ENCODE results near the gene NIT1. TPM values are rescaled to one million over a fixed set of nuclear protein-coding genes. Genes with fewer than 3 reads are reported as not detected.

Gene NIT1
- total RNA-seq, 1 experiment from 2014 or later = 47.2 TPM

DNA sequence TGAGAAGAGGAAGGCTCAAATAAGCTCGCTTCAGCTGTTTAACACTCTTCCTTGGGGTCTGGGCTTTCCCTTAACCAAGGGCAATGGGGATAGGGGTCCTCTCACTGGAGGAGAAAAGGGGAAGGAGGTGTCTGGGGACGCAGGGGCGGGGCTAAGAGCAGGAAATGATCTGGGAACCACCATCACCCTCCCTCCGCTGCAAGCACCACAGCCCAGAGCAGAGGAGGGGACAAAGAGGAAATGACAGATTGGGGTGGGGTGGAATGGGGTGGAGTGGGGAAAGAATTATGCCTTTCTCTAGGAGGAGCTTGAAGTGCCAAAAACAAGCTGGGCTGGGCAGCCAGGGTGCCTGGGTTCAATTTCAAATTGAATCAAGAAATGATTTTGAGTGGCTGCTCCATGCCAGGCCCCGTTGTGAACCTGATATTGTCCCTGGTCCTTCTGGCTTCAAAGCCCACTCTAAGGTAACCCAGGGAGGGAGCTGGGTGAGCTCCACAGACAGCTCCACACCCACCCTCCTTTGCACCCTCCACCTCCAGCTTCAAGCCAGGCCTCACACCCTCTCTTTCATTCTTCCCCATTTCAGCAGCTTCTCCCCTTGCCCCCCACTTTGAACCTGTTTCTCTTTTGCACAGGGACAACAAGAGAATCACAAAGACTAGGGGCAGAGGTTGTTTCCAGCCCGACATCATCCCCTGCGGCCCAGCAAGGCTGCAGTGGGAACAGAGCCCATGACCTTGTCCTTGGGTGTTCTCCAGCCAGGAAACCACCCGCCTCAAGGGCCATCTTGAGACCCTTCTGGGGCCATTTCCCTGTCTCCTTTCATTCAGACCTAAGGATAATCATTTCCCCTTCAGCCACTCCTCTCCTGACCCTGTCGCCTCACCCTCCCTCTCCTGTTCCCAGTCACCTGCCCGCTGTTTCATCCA lies 49.3 kb upstream of the NIT1 start (continued):
- TF ChIP-seq JAZF1 (CRISPR knock-in tag; IDR thresholded peaks at IDR 0.05) = no peak
- TF ChIP-seq TP53 (CRISPR knock-in tag; IDR thresholded peaks at IDR 0.05) = no peak
- TF ChIP-seq RELA (CRISPR knock-in tag; IDR thresholded peaks at IDR 0.05; ENCODE audit: borderline replicate concordance) = no peak
- no peak for TF ChIP-seq IRF2 (CRISPR knock-in tag; IDR thresholded peaks at IDR 0.05; ENCODE audit: borderline replicate concordance, low read depth)
- no peak for TF ChIP-seq NFE2L1 (CRISPR knock-in tag; IDR thresholded peaks at IDR 0.05)
- TF ChIP-seq ATF1 (CRISPR knock-in tag; IDR thresholded peaks at IDR 0.05) = no peak
- TF ChIP-seq ETV6 (CRISPR knock-in tag; IDR thresholded peaks at IDR 0.05) = no peak
- no peak for TF ChIP-seq CREB1 (CRISPR knock-in tag; IDR thresholded peaks at IDR 0.05)

DNA sequence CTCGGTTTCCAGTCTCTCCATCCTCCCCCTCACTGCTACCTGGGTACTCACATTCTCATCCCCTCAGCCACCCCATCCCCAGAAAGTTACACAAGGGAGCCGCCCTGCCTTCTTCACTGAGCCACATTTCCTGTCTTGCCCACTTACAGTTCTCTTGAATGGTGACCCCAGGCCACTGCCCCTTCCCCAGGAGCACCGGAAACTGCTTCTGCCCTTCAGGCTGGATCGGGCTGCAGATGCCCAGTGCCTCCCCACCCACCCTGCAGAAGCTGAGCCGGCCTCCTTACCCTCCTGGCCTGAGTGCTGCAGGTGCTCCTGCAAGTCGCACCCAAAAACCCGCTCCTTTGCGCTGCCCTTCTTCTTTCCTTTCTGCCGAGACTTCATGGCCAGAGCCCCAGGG lies 48.7 kb upstream of the NIT1 start:
- Mint-ChIP-seq H3K27ac (no peak overlapping the region), H3K27me3 (ENCODE audit: low read depth) (peaks cover 4% of the 10 kb centered on the region; the same call in 1 of the 2 replicates), H3K9me3 (no peaks in the 10 kb centered on the region), H3K4me1 (peaks cover 19% of the 10 kb centered on the region), H3K36me3 (no peaks in the 10 kb centered on the region), H3K4me3 (no peak overlapping the region)
- TF ChIP-seq, protein P1, sequence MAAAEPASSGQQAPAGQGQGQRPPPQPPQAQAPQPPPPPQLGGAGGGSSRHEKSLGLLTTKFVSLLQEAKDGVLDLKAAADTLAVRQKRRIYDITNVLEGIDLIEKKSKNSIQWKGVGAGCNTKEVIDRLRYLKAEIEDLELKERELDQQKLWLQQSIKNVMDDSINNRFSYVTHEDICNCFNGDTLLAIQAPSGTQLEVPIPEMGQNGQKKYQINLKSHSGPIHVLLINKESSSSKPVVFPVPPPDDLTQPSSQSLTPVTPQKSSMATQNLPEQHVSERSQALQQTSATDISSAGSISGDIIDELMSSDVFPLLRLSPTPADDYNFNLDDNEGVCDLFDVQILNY (CRISPR knock-in tag; IDR thresholded peaks at IDR 0.05) = no peak
- TF ChIP-seq CBFB (CRISPR knock-in tag; IDR thresholded peaks at IDR 0.05; ENCODE audit: low read depth) (no peak), MXD4 (CRISPR knock-in tag; IDR thresholded peaks at IDR 0.05; ENCODE audit: borderline replicate concordance) (no peak), PRRX2 (CRISPR knock-in tag; IDR thresholded peaks at IDR 0.05) (no peak), NR1H2 (CRISPR knock-in tag; IDR thresholded peaks at IDR 0.05) (no peak), MYBL2 (CRISPR knock-in tag; IDR thresholded peaks at IDR 0.05) (no peak), ZNF423 (CRISPR knock-in tag; IDR thresholded peaks at IDR 0.05) (no peak), ZNF138 (CRISPR knock-in tag; conservative IDR thresholded peaks at IDR 0.05) (no peak), NFE2L1 (CRISPR knock-in tag; IDR thresholded peaks at IDR 0.05) (no peak), TP53 (CRISPR knock-in tag; IDR thresholded peaks at IDR 0.05) (no peak)
- TF ChIP-seq, protein P2, sequence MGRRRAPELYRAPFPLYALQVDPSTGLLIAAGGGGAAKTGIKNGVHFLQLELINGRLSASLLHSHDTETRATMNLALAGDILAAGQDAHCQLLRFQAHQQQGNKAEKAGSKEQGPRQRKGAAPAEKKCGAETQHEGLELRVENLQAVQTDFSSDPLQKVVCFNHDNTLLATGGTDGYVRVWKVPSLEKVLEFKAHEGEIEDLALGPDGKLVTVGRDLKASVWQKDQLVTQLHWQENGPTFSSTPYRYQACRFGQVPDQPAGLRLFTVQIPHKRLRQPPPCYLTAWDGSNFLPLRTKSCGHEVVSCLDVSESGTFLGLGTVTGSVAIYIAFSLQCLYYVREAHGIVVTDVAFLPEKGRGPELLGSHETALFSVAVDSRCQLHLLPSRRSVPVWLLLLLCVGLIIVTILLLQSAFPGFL (CRISPR knock-in tag; IDR thresholded peaks at IDR 0.05; ENCODE audit: borderline replicate concordance) = no peak
- CTCF ChIA-PET = interaction anchor here (0.6 to 4.1 kb wide), 7 partner anchors 10 to 115 kb away, joined by 3 to 109 read pairs (median 4); partner anchors contain the start of genes KLHDC9 and NECTIN4
- POLR2A ChIA-PET = interaction anchor here (2.4 kb wide), 1 partner anchor 23 kb away, joined by 11 read pairs; the partner anchor contains the start of gene USF1
- no peak for ATAC-seq
- no peak for DNase-seq (ENCODE audit: low spot score)

DNA sequence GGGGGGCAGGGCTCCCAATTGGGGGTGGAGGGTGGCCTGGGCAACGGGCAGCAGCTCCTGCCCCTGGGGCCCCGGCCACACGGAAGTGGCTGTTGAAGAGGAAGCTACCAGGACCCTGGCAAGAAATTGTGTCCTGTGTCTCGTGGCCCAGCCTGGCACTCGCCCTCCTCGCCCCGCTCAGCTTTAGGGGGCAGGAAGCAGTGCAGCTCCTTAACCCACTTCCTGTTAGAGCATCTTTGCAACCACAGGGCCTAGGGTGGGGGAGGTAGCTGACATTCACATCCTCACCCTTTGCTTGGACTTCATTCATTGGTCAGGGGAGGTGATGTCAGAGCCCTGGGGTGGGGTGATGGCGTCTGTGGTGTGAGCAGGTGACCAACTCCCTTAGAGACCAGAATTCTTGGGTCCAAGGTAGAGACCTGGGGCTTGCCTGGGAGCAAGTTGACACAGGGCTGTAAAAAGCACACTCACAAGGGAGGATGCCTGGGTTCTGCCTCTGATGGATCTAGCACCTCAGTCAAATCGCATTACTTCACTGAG lies 48.1 kb upstream of the NIT1 start, which contains the start of gene ARHGAP30:
Gene ARHGAP30 (minus strand): TSS at position 161 of the 540 bp plus-strand sequence. CDS start 267 bp downstream, outside the sequence.
- H3K27me3 Mint-ChIP-seq (ENCODE audit: low read depth) = peaks cover 4% of the 10 kb centered on the region; the same call in 1 of the 2 replicates
- H3K9me3 Mint-ChIP-seq = no peaks in the 10 kb centered on the region
- H3K27ac Mint-ChIP-seq = no peak within 1 kb of the TSS; the same call in 1 of the 2 replicates
- H3K36me3 Mint-ChIP-seq = no peaks in the 10 kb centered on the region
- H3K4me3 Mint-ChIP-seq = no peak within 1 kb of the TSS
- ChIA-PET CTCF (interaction anchor here (0.6 to 4.1 kb wide), 7 partner anchors 9 to 116 kb away, joined by 3 to 109 read pairs (median 4); partner anchors contain the start of genes KLHDC9 and NECTIN4), POLR2A (interaction anchor here (2.4 kb wide), 1 partner anchor 24 kb away, joined by 11 read pairs; the partner anchor contains the start of gene USF1)
- H3K4me1 Mint-ChIP-seq = peaks cover 20% of the 10 kb centered on the region
- DNase-seq (ENCODE audit: low spot score) = no peak
- no peak for TF ChIP-seq NR2C2 (CRISPR knock-in tag; IDR thresholded peaks at IDR 0.05)
- TF ChIP-seq, protein P3, sequence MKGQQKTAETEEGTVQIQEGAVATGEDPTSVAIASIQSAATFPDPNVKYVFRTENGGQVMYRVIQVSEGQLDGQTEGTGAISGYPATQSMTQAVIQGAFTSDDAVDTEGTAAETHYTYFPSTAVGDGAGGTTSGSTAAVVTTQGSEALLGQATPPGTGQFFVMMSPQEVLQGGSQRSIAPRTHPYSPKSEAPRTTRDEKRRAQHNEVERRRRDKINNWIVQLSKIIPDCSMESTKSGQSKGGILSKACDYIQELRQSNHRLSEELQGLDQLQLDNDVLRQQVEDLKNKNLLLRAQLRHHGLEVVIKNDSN (CRISPR knock-in tag; IDR thresholded peaks at IDR 0.05) = no peak
- TF ChIP-seq, protein P4, sequence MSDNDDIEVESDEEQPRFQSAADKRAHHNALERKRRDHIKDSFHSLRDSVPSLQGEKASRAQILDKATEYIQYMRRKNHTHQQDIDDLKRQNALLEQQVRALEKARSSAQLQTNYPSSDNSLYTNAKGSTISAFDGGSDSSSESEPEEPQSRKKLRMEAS (CRISPR knock-in tag; IDR thresholded peaks at IDR 0.05) = no peak
- TF ChIP-seq, protein P5, sequence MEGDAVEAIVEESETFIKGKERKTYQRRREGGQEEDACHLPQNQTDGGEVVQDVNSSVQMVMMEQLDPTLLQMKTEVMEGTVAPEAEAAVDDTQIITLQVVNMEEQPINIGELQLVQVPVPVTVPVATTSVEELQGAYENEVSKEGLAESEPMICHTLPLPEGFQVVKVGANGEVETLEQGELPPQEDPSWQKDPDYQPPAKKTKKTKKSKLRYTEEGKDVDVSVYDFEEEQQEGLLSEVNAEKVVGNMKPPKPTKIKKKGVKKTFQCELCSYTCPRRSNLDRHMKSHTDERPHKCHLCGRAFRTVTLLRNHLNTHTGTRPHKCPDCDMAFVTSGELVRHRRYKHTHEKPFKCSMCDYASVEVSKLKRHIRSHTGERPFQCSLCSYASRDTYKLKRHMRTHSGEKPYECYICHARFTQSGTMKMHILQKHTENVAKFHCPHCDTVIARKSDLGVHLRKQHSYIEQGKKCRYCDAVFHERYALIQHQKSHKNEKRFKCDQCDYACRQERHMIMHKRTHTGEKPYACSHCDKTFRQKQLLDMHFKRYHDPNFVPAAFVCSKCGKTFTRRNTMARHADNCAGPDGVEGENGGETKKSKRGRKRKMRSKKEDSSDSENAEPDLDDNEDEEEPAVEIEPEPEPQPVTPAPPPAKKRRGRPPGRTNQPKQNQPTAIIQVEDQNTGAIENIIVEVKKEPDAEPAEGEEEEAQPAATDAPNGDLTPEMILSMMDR (IDR thresholded peaks at IDR 0.05) = no peak
- TF ChIP-seq MXD4 (CRISPR knock-in tag; IDR thresholded peaks at IDR 0.05; ENCODE audit: borderline replicate concordance) = no peak
- TF ChIP-seq ZNF232 (CRISPR knock-in tag; IDR thresholded peaks at IDR 0.05) = no peak
- peak; percentile 31; the same call in 1 of the 2 replicates for ATAC-seq

Data from WTC11 (cell line).